ENCODE results near the gene EPAS1.
A peak's percentile ranks its signal among the peaks of the same experiment; 100 is the strongest.

The EPAS1 gene

GRCh38 chr2:46342566-46343315 is 45.5 kb downstream of the EPAS1 start:
- no peak for DNase-seq

- DNase-seq: no peak
Observed at GRCh38 chr2:46344706-46345105, 47.5 kb downstream of the EPAS1 start.

DNA sequence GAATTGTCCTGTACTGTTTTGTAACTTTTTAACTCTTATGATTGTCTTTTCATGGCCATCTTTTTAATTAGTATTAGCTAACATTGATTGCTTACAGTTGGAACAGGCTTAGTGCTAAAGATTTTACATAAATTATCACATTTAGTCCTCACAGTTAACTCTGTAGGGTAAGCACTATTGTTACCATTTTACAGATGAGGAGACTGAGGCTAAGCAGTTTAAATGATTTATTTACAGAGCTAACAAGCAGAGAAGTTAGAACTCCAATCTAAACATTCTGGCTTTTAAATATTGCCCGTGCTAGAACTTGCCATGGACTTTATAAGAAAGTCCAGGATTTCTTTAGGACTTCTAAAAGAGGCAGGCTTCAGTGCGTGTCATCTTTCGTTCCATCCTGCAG is 48.6 kb downstream of the EPAS1 start:
- DNase-seq: no peak

GRCh38 chr2:46346719-46347118 is 49.5 kb downstream of the EPAS1 start:
- no peak for DNase-seq

DNA sequence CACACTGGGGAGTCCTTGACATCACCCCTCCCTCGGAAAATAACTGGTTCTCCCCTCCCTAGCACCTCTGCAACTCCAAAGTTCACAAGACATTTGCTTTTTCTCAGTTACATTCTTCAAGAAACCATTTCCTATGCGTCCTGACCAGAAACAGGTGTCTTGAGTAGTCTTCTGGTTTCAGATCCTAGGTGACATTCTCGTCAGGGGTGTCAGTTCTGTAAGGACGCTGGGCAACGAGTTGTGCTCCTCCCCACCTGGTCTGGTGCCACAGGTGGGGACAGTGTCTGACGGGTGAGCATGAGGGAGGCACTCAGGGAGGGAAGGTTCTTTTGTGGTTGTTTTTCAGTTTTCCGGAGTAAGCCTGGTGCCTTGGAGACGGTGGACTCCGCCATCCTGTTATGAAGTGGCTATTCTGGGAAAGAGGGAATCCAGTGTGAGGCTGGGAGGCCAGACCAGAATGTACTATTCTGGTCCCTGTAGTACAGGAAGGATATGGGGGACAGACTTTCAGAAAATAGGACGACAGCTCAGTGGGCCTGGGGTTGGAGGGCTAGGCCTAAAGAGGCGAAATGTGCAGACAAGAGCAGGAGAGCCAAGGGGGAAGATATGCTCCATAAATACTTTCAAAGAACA is 50.6 kb downstream of the EPAS1 start:
- no peak for DNase-seq

GRCh38 chr2:46349115-46349547 is 51.9 kb downstream of the EPAS1 start:
- DNase-seq: no peak

GRCh38 chr2:46350029-46350689 is 53.0 kb downstream of the EPAS1 start:
- DNase-seq: no peak

DNA sequence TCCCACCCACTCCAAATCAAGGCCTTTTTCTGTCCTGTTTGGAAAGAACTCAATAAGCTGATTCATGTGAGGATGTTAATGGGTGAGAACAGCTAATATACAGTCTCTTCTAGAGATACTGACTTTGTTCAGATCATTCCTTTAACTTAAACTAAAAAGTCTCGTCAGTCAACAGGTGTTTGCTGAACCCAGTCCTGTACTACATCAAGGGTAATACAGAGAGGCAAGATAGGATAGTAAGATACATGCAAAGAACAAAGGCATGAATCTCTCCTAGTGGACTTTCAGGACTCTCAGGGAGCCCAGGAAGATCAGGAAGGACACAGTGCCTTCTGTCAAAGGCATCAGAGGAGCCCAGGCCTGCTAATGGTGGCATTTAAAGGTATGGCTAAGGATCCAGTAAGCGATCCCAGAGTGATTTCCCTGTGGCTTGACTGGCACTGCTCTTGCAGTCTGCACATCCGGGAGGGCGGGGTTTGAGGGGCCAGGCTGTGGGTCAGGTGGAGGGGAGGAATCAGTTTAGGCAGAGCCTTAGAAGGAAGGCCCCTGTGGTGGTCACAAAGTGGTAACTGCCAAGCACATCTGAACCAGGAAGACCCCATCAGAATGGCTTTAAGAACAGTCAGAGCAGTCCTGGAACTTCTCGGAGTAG is 54.0 kb downstream of the EPAS1 start:
- no peak for DNase-seq

DNA sequence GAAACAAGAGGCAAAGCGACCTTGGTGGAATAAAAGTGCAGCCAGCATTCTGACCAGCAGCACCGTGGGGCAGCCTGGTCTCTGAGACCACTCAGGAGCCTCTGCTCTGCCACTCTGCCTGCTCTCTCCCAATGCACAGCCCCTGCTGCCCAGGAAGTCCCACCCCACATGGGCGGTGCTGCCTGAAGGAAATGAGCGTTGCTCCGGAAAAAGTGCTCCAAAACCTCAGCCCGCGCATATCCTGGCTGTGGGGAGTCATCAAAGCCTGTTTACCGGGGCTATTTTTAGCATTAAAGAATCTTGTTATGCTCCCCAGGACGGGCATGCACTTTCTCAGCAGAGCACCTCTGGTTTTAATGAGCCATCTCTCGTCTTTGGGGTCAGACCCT is 54.5 kb downstream of the EPAS1 start:
- no peak for DNase-seq

- DNase-seq: no peak
Observed at GRCh38 chr2:46352621-46353020, 55.4 kb downstream of the EPAS1 start.

- no peak for DNase-seq
Observed at GRCh38 chr2:46353509-46353908, 56.3 kb downstream of the EPAS1 start.

GRCh38 chr2:46355756-46356155 is 58.5 kb downstream of the EPAS1 start:
- no peak for DNase-seq

DNA sequence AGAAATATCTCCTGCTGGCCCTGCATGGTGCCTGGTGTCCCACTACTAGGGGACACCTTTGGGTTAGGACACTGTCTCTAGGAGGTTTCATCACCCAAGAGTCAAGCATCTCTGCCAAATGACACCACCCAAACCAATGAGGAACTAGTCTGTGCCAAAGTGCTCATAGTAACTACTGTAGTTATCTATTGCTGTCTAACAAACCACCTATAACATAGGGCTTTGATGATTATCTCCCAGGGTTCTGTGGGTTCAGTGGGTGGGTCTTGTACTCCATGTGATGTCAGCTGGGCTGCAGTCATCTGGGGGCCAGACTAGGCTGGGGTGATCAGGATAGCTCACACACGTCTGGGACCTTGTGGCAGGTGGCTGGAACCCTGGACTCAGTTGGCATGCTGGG is 59.8 kb downstream of the EPAS1 start:
- DNase-seq: no peak

DNA sequence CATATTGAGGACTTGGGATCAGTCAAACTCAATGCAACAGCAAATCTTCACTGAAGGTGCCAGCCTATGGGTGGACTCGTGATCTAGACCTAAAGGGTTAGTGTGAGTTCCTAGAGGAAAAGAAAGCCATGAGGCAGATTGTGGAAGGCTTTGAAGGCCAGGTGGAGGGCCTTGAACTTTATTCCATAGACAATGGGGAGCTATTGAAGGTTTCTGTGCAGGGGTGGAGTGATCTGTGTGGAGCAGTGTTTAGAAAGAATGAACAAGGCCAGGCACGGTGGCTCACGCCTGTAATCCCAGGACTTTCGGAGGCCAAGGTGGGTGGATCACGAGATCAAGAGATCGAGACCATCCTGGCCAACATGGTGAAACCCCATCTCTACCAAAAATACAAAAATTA is 61.5 kb downstream of the EPAS1 start:
- no peak for DNase-seq

- no peak for DNase-seq
Observed at GRCh38 chr2:46360303-46360702, 63.1 kb downstream of the EPAS1 start.

DNA sequence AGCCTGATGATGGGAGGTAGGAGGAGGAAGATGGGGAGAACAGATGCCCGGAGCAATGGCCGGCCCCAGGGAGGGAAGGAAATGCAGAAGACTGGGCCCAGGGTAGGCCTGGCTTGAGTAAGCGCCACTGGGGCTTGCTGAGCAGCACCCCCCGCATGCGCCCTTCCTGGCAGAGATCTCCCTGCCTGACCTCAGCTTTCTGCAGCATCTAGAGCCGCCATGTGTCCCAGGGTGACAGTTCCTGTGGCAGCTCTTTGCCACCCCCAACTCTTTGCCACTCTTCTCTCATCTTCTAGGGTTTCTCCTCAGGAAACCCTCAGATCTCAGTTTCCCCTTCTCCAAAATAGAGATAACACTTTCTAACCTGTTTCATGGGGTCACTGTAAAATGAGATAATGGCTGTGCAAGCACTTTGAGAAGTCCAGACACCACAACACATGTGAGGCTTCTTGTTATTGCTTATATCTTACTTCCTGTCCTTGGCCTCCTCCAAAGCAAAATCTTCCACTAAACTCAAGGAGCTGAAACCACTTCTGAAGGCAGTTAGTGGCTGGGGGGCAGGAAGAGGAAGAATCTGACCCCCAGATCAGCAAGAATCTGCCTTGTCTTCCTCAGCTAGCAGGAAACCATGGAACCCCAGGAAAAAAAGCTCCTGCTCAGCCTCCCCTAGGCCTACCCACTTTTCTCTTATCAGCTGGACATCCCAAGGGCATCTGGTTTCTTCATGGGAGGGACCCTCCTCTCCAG is 64.9 kb downstream of the EPAS1 start:
- DNase-seq: no peak

GRCh38 chr2:46362667-46363012 is 65.4 kb downstream of the EPAS1 start:
- DNase-seq: no peak

DNA sequence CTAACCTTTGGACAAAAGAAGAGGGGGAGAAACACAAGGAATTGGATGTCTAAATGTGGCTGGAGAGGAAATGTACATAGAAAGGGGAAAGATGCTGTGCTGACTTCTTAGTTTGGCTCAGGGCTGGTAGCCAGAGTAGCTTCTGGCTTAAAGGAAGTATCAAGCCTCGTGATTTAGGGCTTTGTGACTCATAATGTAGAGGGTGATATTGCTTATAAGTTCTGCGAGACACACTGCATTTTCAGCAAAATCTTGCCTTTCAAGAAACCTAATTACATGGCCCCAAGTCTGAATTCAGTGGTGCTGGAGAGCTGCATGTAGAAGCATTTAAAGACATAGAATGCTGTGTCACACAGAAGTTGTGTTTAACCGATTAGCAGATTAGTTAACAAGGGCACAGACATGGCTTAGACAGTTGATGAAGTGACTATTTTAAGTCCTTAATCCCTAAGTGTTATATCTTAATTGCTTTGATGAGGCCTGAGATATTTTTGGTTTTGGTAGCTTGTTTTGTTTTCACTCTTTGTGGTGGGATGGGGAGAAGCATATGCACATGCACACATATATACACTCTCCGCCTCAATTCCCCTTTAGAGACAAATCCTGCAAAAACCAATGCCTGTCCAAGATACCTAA is 66.4 kb downstream of the EPAS1 start:
- no peak for DNase-seq

DNA sequence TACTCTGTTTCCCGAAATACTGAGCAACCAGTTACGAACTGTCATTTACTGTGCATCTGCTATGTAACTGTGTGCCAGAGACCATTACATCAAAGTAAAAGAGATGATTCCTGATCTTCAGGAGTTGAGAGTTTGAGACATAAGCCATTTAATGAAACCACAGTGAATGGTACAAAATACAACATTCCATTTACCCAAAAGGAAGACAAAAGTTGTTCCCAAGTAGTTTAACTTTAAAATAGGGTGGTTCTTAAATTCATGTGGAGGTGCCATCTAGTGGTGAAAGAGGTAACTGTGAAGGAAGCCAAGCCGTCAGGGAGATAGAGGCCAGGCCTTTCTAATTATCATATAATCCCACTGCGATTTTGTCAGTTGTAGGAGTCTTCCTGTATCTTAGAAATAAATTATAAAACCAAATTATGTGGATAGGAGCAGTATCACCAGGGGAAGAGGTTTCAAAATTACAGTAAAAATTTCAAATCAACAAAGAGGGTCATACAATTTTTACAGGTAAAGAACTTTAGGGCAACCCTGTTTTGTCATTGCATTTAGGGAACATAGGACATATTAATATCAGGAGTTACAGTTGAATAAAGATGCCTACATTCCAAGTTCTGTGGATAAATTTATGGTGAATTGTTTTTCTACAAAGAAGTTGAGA is 67.7 kb downstream of the EPAS1 start:
- DNase-seq: peak in 1 of 2 experiments; percentile 39

DNA sequence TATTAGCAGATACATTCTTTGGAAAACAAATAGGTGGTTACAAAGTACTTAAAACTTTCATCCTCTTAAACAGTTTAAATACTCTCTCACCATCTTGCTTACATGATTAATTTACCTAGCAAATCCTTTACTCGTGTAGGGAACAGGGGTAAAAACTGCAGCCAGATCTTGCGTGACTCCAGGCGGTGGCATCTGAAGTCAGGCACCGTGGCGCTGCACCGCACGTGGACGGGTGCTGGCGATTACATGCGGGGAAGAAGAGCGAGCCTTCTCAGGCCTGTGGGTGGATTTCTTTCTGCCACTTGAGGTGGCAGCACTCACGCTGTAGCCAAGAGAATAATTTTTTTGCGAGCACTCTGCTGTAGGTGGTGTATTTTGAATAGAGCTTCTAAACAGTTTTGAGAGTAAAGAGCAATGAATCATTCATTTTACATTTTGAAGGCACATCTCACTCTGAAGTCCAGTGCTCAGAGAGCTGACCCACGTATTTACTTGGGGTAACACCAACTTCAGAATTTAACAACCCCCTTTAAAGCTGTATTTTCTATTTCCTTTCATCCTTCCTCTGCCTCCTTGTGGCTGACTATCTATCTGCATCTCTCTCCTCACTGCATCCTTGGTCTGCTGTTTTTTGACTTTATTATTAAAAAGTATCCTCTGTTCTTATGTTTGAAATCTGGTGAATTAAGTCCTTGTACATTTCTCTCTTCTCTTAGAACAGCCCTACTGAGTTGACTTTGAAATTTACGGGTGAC is 68.9 kb downstream of the EPAS1 start:
- no peak for DNase-seq

DNA sequence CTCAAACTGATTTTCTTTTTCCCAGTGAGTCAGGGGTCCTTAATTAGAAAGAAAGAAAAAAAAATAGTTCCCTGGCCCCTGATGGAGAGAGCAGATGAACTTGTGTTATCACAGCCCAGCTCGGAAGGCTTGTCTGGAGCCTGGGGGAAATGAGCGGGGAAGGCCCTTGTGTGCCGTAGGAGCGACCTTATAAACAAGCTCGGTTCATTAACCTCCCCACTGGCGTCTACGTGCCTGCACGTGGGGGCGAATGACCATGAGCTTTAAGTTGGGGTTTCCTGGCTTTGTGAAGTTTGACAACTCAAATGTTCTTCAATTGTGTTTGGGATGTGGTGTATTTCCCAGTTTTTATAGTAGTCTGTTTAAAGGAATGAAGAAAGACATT is 69.5 kb downstream of the EPAS1 start:
- DNase-seq: no peak
